Measurements from ENCODE around the gene TSHB.
A peak's percentile ranks its signal among the peaks of the same experiment; 100 is the strongest.
"Not testable (repeated sequence)": the region's sequence is repeated elsewhere in the genome, so short reads cannot be mapped to it uniquely, and the experiment has no call there.

The TSHB gene

DNA sequence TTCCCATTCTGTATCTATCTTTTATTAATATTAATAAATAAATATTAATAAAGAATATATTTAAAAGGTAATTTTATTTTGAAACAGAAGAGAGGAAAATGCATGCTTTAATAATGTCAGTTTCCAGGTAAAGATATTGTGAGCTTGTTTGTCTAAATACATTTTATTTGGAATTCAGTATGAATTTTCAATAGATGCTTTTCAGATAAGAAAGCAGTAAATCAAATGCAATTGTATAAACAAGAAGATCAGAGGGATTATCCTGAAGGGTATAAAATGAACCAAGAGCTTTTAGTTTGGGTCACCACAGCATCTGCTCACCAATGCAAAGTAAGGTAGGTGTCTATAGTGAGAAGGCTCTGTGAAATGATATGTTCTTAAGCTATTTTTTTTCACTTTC is at the start of gene TSHB:
Gene TSHB, plus strand, starts transcription at position 301 of the 400 bp plus-strand sequence. CDS start 3,537 bp downstream, outside the sequence.
- DNase-seq = no peak

DNA sequence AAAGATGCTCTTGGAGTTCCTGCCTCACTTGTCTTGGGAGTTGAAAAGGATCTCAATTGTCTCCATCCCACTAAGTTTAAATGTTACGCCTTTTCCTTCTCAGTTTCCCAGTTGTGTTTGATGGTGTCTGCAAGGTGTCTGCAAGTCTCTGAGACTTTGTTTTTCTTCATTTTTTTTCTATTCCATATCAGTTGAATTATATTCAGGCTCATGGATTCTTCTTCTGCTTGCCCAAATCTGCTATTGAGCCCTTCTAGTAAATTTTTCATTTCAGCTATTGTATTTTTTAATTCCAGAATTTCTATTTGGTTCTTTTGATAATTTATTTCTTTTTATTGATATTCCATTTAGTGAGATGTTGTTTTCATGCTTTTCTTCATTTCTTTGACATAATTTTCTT is 47.4 kb upstream of the TSHB start:
- no peak for DNase-seq

DNA sequence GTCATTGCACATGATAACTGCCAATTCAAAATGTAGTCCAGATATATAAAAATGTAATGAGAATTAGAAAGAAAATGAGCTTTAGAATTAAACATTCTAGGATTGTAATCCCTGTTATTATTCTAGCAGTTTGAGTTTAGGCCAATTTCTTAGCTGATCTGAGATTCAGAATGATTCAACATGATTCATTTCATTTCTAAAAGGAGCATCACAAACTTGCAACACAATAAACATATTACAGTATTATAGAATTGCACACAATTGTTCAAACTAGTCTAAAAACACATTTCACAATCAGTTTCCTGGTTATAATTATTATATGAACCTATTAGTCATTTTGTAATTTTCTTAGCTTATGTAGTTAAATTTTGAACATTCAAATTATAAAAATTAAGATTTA is 43.3 kb upstream of the TSHB start:
- DNase-seq = peak; percentile 53

- no peak for DNase-seq
Measured at GRCh38 chr1:114988095-114988494, 41.5 kb upstream of the TSHB start.

DNA sequence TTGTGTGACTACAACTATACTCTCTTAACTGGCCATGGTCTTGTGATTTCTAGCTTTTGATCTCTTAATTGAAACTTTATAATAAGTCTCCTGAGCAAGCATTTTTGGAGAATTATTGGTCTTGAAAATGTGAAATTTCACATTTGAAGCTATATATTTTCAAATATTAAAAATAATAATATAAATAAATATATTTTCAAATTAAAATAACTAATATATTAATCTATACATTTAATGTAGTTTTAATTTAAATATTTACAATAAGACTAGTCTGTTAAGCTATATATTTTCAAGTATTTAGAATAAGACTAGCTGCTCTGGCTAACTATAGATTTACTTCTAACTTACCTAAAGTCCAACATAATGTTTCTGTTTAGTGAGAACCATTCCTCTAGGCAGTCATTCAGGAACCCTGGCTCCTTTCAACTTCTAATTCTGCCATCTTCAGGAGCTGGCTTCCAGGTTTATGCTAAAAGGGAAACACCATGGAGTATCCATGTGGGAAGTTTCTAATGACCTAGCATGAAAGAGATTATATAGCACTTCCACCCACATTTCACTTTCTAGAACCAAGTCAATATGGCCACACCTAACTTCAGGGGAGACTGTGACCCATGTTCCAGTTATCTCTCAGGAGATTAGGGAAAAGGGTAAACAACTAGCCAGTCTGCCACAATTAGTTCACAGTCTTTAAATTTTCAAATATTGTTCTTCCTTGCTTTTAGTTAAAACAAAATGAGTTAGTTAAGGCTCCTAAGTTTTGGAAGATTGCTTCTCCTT is 31.9 kb upstream of the TSHB start:
- DNase-seq = no peak

DNA sequence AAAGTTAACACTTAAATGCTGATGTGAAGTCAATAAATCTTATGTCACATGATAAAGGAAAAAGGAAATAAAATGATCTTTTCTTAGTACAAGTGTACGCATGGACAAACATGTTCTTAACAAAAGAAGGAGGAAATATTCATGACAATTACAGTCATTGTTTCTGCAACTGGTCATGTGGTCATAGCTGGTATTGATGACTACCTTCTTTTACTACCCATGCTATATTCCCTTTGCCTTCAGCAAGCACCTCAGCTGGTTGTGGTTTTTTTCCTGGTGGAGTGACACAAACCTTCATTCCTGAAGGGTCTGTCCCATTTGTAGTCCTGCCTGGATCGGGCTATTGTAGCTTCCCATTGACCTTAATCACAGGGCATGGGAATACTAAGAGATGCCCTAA is 23.4 kb upstream of the TSHB start:
- DNase-seq = no peak

GRCh38 chr1:115012006-115012405 is 17.6 kb upstream of the TSHB start:
- no peak for DNase-seq

- no peak for DNase-seq
Measured at GRCh38 chr1:115012434-115012833, 17.2 kb upstream of the TSHB start.

DNA sequence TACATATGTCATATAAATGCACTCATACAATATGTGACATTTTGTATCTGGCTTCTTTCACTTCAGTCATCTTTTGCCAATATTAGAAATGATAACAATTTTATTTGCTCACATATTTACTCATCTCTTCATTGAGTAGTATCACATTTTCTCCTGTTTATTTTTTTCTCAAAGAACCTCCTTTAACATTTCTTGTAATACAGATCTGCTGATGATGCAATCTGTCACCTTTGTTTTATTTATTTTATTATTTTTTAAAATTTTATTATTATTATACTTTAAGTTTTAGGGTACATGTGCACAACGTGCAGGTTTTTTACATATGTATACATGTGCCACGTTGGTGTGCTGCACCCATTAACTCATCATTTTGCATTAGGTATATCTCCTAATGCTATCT is 15.8 kb upstream of the TSHB start:
- DNase-seq = no peak

GRCh38 chr1:115019549-115019948 is 10.1 kb upstream of the TSHB start:
- DNase-seq = not testable (repeated sequence)

DNA sequence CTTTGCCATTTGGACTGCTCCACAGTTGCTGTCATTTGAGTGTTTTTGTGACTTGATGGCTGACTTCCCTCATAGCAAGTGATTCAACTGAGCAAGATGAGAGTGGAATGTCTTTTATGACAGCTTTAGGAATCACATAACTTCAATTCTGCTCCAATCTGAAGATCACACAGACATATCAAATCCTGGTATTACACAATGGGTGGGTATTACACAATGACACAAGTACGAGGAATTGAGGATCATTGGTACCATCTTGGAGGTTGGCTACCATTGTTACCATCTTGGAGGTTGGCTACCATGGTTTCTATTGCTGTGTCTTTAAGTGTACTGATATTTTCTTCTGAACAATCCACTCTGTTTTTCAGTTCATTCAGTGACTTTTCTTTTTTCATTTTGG is 8.5 kb upstream of the TSHB start:
- DNase-seq = no peak

GRCh38 chr1:115023593-115023992 is 6.0 kb upstream of the TSHB start:
- DNase-seq = no peak

GRCh38 chr1:115031595-115031994 is 2.0 kb downstream of the TSHB start:
- no peak for DNase-seq

DNA sequence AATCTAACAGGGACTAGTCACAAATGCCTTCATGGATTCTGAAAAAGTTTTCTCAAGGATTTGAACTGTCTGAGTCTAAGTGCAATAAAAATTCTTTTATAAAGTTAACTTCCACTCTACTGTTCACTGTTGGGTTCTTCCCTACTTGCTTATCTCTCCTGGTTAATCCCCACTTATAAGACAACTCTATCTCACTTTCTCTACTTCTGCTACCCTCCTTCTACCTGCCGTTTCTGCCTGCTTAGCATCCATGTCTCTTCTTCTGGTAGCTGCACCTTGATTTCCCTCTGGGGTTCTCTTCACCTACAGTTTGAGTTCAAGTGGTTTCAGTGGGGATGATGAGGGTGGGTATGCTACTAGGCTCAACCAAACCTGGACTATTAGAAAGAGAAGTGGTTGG is 6.0 kb downstream of the TSHB start:
- DNase-seq = no peak

GRCh38 chr1:115036814-115037507 is 7.3 kb downstream of the TSHB start:
- no peak for DNase-seq

- no peak for DNase-seq
Measured at GRCh38 chr1:115040501-115040900, 10.9 kb downstream of the TSHB start.

DNA sequence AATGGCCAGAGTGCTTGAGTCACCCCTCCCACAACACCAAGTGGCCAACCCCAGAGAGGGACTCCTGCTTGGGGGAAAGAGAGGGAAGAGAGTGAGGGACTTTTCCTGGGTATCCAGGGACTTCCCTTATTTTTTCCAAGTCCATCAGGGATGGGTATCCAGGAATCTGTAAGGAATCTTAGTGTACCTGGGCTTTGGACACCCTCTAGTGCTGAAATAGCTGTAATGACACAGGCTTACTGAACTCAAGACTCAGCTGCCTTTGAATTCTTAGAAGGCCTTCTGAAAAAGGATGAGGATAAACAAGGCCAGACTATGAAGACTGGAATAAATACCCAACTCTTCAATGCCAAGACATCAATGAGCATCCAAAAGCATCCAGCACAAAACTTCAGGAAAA is 12.0 kb downstream of the TSHB start:
- peak; percentile 18 for DNase-seq

GRCh38 chr1:115046751-115047150 is 17.1 kb downstream of the TSHB start:
- DNase-seq = no peak

- DNase-seq = no peak
Measured at GRCh38 chr1:115051850-115052249, 22.2 kb downstream of the TSHB start.

GRCh38 chr1:115052454-115053083 is 22.9 kb downstream of the TSHB start:
- peak; percentile 32 for DNase-seq

DNA sequence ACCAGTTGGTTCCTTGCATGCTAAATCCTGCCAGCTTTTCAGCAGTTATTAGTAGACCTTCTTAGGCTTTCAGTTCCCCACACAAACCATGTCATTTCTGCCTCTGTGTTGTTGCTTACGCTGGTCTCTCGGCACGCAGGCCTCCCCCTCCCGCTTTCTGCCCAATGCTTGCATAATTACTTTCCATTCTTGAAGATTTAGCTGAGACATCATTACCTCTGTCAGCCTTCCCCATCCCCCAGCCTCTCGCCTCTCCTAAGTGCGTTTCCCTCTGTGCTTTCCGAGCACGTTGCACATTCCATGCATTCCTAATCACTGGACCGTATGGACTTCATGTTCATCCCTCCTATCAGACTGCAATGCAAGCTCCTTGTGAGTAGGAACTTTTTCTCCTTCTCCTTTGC is 26.8 kb downstream of the TSHB start:
- peak; percentile 36 for DNase-seq

DNA sequence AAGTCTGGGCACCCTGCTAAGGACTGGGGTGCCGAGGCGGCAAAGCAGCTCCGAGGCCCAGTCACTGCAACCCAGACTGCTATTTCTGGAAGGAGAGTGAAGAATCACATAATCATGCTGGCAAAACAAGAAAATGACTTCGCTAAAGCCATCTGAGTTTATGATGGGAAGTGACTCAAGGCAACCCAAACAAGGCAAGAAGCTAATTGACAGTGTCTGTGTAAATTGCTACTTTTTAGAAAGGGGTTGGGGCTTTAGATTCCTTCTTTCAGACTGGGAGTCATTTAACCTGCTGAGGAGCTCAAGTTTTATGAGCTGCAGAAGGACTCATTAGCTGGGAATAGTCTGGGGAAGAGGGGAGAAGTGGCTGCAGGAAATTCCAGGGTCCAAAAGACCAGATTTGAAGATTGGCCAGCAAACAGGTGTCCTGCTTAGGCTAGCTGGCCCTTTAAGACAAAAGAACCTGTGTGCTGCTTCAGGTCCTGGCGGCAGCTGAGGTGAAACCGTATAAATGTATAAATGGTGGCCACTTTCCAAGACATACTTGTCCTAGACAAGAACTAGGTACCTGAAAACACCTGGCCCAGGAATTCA is 28.1 kb downstream of the TSHB start:
- DNase-seq = no peak

- DNase-seq = no peak
Measured at GRCh38 chr1:115059316-115059715, 29.7 kb downstream of the TSHB start.

GRCh38 chr1:115060501-115060900 is 30.9 kb downstream of the TSHB start:
- no peak for DNase-seq

Measured in HCEC 1CT (cell line).